OCI-LY3 (cell line): Measurements from ENCODE around the gene KCNJ12.

Source experiments
- CTCF ChIP-seq: fragments of 200-600, 300-600 bp; sonication (generic); IDR thresholded peaks from 2 replicates; pipeline ENCODE4 v1.5.1; 2014; ENCODE audit warnings: antibody characterized with exemption, low read length, low read depth
- EZH2phosphoT487 ChIP-seq: fragments of 200-600 bp; shearing (Covaris generic); IDR thresholded peaks from 2 replicates; pipeline ENCODE4 v1.6.1; 2018; ENCODE audit warnings: antibody characterized with exemption, mixed run types, low read depth

GRCh38 chr17:21462237-21462636 lies 86.1 kb downstream of the KCNJ12 start:
- no peak for TF ChIP-seq CTCF
- no peak for TF ChIP-seq EZH2phosphoT487
